Gastrocnemius medialis (tissue), 4 donors: Measurements from ENCODE around the gene SHISA8.

Source experiments
- CTCF ChIP-seq, 5 experiments: fragments of 450-650 bp in 3 of 5; fragments of 200-600 bp in 2 of 5; sonication (generic) in 2 of 5; IDR thresholded peaks in 4 of 5; conservative IDR thresholded peaks in 1 of 5; 1 replicate in 4 of 5; 2 replicates in 1 of 5; pipeline ENCODE4 v1.5.1; 2016 to 2019; ENCODE audit warnings: antibody characterized with exemption in 5 of 5, mild to moderate bottlenecking in 3 of 5, moderate library complexity in 3 of 5
- POLR2A ChIP-seq, 2 donors: fragments of 450-650 bp; IDR thresholded peaks; one replicate each; pipeline ENCODE4 v1.6.1; 2017; ENCODE audit warnings: antibody characterized with exemption in 2 of 2, mild to moderate bottlenecking in 2 of 2, moderate library complexity in 2 of 2

DNA sequence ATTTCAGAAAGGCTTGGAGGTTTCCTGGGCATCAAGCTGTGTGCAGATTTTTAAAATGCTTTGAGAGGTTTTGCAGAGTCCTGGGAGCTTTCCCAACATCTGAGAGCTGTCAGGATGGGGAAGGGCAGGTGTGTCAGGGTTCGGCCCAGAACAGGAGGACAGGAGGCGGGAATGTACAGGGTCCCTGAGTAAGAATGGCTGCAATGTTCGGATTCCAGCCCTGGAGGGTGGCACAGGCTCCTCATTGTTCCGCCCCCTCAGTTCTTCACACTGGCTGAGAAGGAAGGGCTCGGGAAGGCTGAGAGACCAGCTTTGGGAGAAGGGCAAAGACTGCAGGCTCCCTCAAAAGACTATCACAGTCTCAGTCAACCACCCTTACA, 49.2 kb upstream of the SHISA8 start:
- TF ChIP-seq CTCF (IDR thresholded peaks at IDR 0.05 in 4 of 5, conservative IDR thresholded peaks at IDR 0.05 in 1 of 5) (no peak), POLR2A (IDR thresholded peaks at IDR 0.05) (no peak)
